HepG2 (cell line): ENCODE measurements around the gene MYH7. TPM values are rescaled to one million over a fixed set of nuclear protein-coding genes. Genes with fewer than 3 reads are reported as not detected.

Experiments
- BORCS8-MEF2B ChIP-seq: sonication (generic); formaldehyde crosslinking; IDR thresholded peaks from 2 replicates; pipeline ENCODE4 v1.8.0; 2022; ENCODE audit warnings: mild to moderate bottlenecking, missing genetic modification reagents
- E2F1 ChIP-seq: sonication (generic); formaldehyde crosslinking; IDR thresholded peaks from 2 replicates; pipeline ENCODE4 v1.5.0; 2020; ENCODE audit warnings: missing genetic modification reagents
- ELF1 ChIP-seq: sonication (generic); formaldehyde crosslinking; IDR thresholded peaks from 2 replicates; pipeline ENCODE4 v1.4.0; 2020; ENCODE audit warnings: missing genetic modification reagents
- HES4 ChIP-seq: sonication (generic); formaldehyde crosslinking; IDR thresholded peaks from 2 replicates; pipeline ENCODE4 v1.9.0; 2021; ENCODE audit warnings: mild to moderate bottlenecking, missing genetic modification reagents, borderline replicate concordance
- MATR3 ChIP-seq: sonication (generic); formaldehyde crosslinking; IDR thresholded peaks from 2 replicates; pipeline ENCODE4 v1.4.0; 2020; ENCODE audit warnings: missing genetic modification reagents
- ONECUT2 ChIP-seq: sonication (generic); formaldehyde crosslinking; IDR thresholded peaks from 2 replicates; pipeline ENCODE4 v1.4.0; 2020; ENCODE audit warnings: missing genetic modification reagents
- RBFOX2 ChIP-seq: fragments of 200-400 bp; formaldehyde crosslinking; IDR thresholded peaks from 2 replicates; pipeline ENCODE4 v1.6.1; 2017; ENCODE audit warnings: low read depth, mild to moderate bottlenecking, low read length
- TEAD3 ChIP-seq: optimal IDR thresholded peaks from 2 replicates; pipeline ENCODE3; 2016; ENCODE audit warnings: borderline replicate concordance
- U2AF1 ChIP-seq: fragments of 200-400 bp; formaldehyde crosslinking; optimal IDR thresholded peaks from 2 replicates; pipeline ENCODE3; 2017; ENCODE audit warnings: mild to moderate bottlenecking, low read depth, low read length
- USF2 ChIP-seq, 2 experiments: sonication (generic) in 1 of 2; formaldehyde crosslinking in 1 of 2; IDR thresholded peaks; 2 replicates each; pipeline versions ENCODE4 v1.5.1 to v1.6.1; 2011 to 2020; ENCODE audit warnings: borderline replicate concordance in 1 of 2, low read depth in 1 of 2, low read length in 1 of 2, mild to moderate bottlenecking in 1 of 2, missing genetic modification reagents in 1 of 2, moderate library complexity in 1 of 2
- ZNF251 ChIP-seq: sonication (generic); formaldehyde crosslinking; IDR thresholded peaks from 2 replicates; pipeline ENCODE4 v1.9.0; 2021; ENCODE audit warnings: mild to moderate bottlenecking, missing genetic modification reagents
- ZNF264 ChIP-seq: sonication (generic); formaldehyde crosslinking; IDR thresholded peaks from 2 replicates; pipeline ENCODE4 v1.4.0; 2020; ENCODE audit warnings: missing genetic modification reagents
- ZNF784 ChIP-seq: sonication (generic); formaldehyde crosslinking; IDR thresholded peaks from 2 replicates; pipeline ENCODE4 v1.5.1; 2020; ENCODE audit warnings: missing genetic modification reagents, mild to moderate bottlenecking, borderline replicate concordance
- polyA plus RNA-seq, 8 experiments: library from polyadenylated mRNA; depleted of rRNA in 3 of 8; stranded (reverse) in 7 of 8; unstranded in 1 of 8; fragments of >200 nt; fragmentation: Illumina TruSeq in 4 of 8; extraction: Trizol in 4 of 8; gene quantifications; 2 replicates each; pipeline versions ENCODE4 v1.2.1 to v1.2.3, GENCODE V29; 2011 to 2016; ENCODE audit warnings: low read depth in 4 of 8, missing spikeins in 1 of 8, mixed read lengths in 1 of 8; ENCODE audit not compliant: insufficient read depth in 1 of 8
- total RNA-seq, 5 experiments: library from RNA; depleted of rRNA; stranded (reverse); fragments of >200 nt; fragmentation: Illumina TruSeq; extraction: Trizol; gene quantifications; 2 replicates each; pipeline ENCODE4 v1.2.3, GENCODE V29; 2016; ENCODE audit warnings: low read depth in 1 of 5
- TF ChIP-seq, protein P1 (sequence below): sonication (generic); formaldehyde crosslinking; IDR thresholded peaks from 2 replicates; pipeline ENCODE4 v1.4.0; 2020; ENCODE audit warnings: missing genetic modification reagents
- TF ChIP-seq, protein P2 (sequence below): sonication (generic); formaldehyde crosslinking; IDR thresholded peaks from 2 replicates; pipeline ENCODE4 v1.4.0; 2020; ENCODE audit warnings: mild to moderate bottlenecking, missing genetic modification reagents
- TF ChIP-seq, protein P3 (sequence below): sonication (generic); formaldehyde crosslinking; IDR thresholded peaks from 2 replicates; pipeline ENCODE4 v1.5.1; 2020; ENCODE audit warnings: mild to moderate bottlenecking, missing genetic modification reagents, moderate library complexity

Gene MYH7
- total and polyA plus RNA-seq, 2 of the 13 experiments (the other 11 are each of a cell fraction or from before 2014, with no cell fraction given): 0.04 TPM; not detected in 1

DNA sequence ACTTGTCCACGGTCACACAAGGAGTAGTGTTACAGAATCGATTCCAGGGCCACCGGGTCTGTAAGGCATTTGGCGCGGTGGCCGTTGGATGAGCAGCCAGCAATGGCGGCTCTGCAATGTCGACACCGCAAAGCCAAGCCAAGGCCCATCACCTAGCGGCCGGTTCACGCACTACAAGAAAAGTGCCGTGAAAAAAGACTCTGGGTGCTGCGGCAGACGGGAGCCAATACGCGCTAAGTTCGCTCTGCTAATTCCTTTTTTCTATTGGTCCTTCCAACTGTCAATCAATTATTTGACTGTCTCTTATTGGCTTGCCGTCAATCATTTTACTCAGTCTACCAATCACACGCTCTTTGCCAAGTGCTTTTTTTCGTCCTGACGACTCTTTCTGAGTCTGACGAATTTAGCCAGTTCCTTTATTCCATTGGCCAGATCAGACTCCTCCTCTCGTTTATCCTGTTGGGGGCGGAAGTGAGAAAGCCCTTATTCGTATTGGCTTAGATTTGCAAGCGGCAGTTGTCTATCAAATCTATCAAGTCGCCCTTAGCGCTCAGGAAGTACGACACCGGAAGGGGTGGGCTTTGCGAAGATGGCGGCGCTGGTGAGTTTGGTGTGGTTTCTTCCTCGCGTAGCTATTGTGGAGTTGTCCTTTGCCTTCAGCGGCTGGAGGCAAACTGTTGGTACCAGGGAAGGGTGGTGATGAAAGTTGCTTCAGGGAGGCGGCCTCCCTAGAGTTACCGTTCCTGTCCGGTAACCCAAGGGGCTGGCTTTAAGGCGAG, 33.9 kb upstream of the MYH7 start, which contains the start of gene NGDN (continued):
- TF ChIP-seq E2F1 (CRISPR knock-in tag): no peak; the same call in 1 of the 2 replicates
- TF ChIP-seq HES4 (CRISPR knock-in tag): peak; percentile 77; the same call in 1 of the 2 replicates
- TF ChIP-seq ELF1 (CRISPR knock-in tag): peak; percentile 96
- peak; percentile 82 for TF ChIP-seq BORCS8-MEF2B
- peak; percentile 64 for TF ChIP-seq TEAD3 (CRISPR knock-in tag)
- TF ChIP-seq, protein P1, sequence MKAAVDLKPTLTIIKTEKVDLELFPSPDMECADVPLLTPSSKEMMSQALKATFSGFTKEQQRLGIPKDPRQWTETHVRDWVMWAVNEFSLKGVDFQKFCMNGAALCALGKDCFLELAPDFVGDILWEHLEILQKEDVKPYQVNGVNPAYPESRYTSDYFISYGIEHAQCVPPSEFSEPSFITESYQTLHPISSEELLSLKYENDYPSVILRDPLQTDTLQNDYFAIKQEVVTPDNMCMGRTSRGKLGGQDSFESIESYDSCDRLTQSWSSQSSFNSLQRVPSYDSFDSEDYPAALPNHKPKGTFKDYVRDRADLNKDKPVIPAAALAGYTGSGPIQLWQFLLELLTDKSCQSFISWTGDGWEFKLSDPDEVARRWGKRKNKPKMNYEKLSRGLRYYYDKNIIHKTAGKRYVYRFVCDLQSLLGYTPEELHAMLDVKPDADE: no peak
- TF ChIP-seq MATR3 (CRISPR knock-in tag): no peak
- TF ChIP-seq ZNF251 (CRISPR knock-in tag): peak; percentile 27; the same call in 1 of the 2 replicates
- TF ChIP-seq, protein P2, sequence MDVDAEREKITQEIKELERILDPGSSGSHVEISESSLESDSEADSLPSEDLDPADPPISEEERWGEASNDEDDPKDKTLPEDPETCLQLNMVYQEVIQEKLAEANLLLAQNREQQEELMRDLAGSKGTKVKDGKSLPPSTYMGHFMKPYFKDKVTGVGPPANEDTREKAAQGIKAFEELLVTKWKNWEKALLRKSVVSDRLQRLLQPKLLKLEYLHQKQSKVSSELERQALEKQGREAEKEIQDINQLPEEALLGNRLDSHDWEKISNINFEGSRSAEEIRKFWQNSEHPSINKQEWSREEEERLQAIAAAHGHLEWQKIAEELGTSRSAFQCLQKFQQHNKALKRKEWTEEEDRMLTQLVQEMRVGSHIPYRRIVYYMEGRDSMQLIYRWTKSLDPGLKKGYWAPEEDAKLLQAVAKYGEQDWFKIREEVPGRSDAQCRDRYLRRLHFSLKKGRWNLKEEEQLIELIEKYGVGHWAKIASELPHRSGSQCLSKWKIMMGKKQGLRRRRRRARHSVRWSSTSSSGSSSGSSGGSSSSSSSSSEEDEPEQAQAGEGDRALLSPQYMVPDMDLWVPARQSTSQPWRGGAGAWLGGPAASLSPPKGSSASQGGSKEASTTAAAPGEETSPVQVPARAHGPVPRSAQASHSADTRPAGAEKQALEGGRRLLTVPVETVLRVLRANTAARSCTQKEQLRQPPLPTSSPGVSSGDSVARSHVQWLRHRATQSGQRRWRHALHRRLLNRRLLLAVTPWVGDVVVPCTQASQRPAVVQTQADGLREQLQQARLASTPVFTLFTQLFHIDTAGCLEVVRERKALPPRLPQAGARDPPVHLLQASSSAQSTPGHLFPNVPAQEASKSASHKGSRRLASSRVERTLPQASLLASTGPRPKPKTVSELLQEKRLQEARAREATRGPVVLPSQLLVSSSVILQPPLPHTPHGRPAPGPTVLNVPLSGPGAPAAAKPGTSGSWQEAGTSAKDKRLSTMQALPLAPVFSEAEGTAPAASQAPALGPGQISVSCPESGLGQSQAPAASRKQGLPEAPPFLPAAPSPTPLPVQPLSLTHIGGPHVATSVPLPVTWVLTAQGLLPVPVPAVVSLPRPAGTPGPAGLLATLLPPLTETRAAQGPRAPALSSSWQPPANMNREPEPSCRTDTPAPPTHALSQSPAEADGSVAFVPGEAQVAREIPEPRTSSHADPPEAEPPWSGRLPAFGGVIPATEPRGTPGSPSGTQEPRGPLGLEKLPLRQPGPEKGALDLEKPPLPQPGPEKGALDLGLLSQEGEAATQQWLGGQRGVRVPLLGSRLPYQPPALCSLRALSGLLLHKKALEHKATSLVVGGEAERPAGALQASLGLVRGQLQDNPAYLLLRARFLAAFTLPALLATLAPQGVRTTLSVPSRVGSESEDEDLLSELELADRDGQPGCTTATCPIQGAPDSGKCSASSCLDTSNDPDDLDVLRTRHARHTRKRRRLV (CRISPR knock-in tag): peak; percentile 64; the same call in 1 of the 2 replicates
- TF ChIP-seq, protein P3, sequence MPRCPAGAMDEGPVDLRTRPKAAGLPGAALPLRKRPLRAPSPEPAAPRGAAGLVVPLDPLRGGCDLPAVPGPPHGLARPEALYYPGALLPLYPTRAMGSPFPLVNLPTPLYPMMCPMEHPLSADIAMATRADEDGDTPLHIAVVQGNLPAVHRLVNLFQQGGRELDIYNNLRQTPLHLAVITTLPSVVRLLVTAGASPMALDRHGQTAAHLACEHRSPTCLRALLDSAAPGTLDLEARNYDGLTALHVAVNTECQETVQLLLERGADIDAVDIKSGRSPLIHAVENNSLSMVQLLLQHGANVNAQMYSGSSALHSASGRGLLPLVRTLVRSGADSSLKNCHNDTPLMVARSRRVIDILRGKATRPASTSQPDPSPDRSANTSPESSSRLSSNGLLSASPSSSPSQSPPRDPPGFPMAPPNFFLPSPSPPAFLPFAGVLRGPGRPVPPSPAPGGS (CRISPR knock-in tag): peak; percentile 7
- TF ChIP-seq USF2 (IDR thresholded peaks at IDR 0.05; ENCODE audit: low read depth, low read length): no peak
- no peak; the same call in 1 of the 2 replicates for TF ChIP-seq USF2 (CRISPR knock-in tag; IDR thresholded peaks at IDR 0.05; ENCODE audit: borderline replicate concordance)
- peak; percentile 52 for TF ChIP-seq ZNF264 (CRISPR knock-in tag)
- peak; percentile 73 for TF ChIP-seq RBFOX2
- peak; percentile 95 for TF ChIP-seq ZNF784 (CRISPR knock-in tag)
- 0 out of 2 replicates have a peak, but pooled peaks have one; percentile 13 for TF ChIP-seq ONECUT2
- TF ChIP-seq U2AF1: no peak
